BLaER1 (cell line): ENCODE data around the gene EDC3.
A peak's percentile ranks its signal among the peaks of the same experiment; 100 is the strongest.

ENCODE experiments used
- H3K27ac ChIP-seq: shearing (Covaris generic); formaldehyde crosslinking; 2 replicates; pipeline ENCODE4 v1.8.1; 2022
- H3K27me3 ChIP-seq: shearing (Covaris generic); formaldehyde crosslinking; 2 replicates; pipeline ENCODE4 v1.8.1; 2022
- H3K36me3 ChIP-seq: shearing (Covaris generic); formaldehyde crosslinking; 2 replicates; pipeline ENCODE4 v1.8.1; 2022
- H3K4me1 ChIP-seq: shearing (Covaris generic); formaldehyde crosslinking; 2 replicates; pipeline ENCODE4 v1.8.1; 2022
- H3K4me2 ChIP-seq: shearing (Covaris generic); formaldehyde crosslinking; 2 replicates; pipeline ENCODE4 v1.8.1; 2022
- H3K4me3 ChIP-seq: shearing (Covaris generic); formaldehyde crosslinking; 2 replicates; pipeline ENCODE4 v1.8.1; 2022
- H3K9ac ChIP-seq: shearing (Covaris generic); formaldehyde crosslinking; 2 replicates; pipeline ENCODE4 v1.8.1; 2022
- H3K9me3 ChIP-seq: shearing (Covaris generic); formaldehyde crosslinking; 2 replicates; pipeline ENCODE4 v1.8.1; 2022
- H4K20me1 ChIP-seq: shearing (Covaris generic); formaldehyde crosslinking; 2 replicates; pipeline ENCODE4 v1.8.1; 2022
- Cebpa-rat ChIP-seq: shearing (Covaris generic); IDR thresholded peaks from 2 replicates; pipeline ENCODE4 v1.8.1; 2022

EDC3 gene

DNA sequence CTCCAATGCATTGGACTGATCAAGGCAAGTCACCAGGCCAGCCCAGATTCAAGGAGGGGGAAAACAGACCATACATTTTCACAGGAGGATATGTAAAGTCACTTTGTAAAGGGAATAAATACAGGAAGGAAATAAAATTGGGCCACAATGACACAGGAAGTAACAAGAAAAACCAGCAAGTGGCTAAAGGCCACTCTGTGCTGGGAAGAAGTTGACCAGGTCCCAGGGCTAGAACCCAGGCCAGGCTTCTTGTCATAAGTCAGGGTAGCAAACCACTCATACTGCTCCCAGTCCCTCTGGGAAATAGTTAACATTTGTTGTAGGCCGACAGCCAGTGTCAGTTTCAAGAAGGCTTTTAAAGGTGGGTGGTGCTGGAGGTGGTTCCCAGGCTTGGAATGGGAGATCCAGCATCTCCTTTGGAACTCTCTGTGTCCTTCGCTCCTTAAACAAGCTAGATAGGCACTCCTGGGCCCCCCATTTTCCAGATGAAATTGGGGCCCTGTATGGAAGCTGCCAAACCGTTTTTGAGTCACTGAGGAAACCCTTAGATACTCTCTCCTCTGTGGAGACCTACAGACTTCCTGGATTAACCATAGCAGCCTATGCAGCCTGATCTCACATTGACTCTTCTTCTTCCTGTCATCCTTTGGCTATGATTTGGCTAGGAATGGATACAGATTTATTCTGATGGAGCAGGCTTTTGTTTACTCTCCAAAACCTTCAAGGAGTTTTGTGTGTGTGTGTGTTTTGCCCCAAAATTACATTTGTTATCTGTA, 14.7 kb upstream of the EDC3 start:
- Histone ChIP-seq H3K4me1 (peaks cover 7% of the 10 kb centered on the region), H4K20me1 (no peaks in the 10 kb centered on the region), H3K27me3 (no peaks in the 10 kb centered on the region), H3K4me2 (peak overlapping the region; percentile 23; the same call in 1 of the 2 replicates), H3K9me3 (no peaks in the 10 kb centered on the region), H3K4me3 (no peak overlapping the region), H3K27ac (no peak overlapping the region), H3K36me3 (no peaks in the 10 kb centered on the region), H3K9ac (no peak overlapping the region)
- no peak for TF ChIP-seq Cebpa-rat

DNA sequence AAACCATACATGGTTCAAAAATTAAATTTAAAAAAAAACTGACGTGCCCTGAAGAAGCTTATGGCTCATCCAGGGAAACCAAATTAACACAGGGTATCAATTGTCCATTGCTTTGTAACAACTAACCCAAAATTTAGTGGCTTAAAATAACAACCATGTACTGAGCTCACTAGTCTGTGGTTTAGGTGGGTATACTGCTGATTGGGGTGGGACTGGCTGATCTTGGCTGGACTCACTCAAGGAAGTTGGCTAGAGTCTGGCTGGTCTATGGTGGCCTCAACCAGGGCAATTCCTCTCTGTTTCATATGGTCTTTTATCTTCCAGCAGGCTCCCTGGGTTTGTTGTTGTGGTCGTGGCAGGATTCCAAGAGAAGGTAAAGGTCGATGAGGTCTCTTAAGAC, 14.1 kb upstream of the EDC3 start:
- no peaks in the 10 kb centered on the region for H4K20me1 ChIP-seq
- no peak overlapping the region for H3K27ac ChIP-seq
- H3K4me2 ChIP-seq = peak overlapping the region; percentile 23; the same call in 1 of the 2 replicates
- H3K9me3 ChIP-seq = no peaks in the 10 kb centered on the region
- H3K27me3 ChIP-seq = no peaks in the 10 kb centered on the region
- no peak overlapping the region for H3K4me3 ChIP-seq
- peaks cover 7% of the 10 kb centered on the region for H3K4me1 ChIP-seq
- TF ChIP-seq Cebpa-rat = no peak
- no peaks in the 10 kb centered on the region for H3K36me3 ChIP-seq
- no peak overlapping the region for H3K9ac ChIP-seq

DNA sequence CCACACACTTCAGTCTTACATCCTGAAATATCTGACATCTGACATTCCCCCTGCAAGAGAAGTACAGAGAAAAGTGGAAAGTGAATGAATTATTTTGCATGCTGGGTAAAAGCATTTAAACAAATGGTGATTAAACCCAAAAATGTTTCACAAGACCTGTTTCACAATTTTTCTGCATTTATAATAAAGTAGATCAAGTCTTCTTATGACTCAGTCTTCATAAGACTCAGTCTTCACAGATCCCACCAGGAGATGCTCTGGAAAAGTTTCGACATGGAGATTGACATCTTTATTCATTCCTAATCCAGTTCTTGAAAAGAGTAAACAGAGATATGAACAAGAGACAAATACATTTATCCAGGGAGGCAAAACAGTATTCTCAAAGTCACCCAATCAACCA, 13.2 kb upstream of the EDC3 start:
- Histone ChIP-seq H3K4me2 (no peak overlapping the region), H3K27me3 (no peaks in the 10 kb centered on the region), H3K9me3 (no peaks in the 10 kb centered on the region), H3K9ac (no peak overlapping the region), H3K36me3 (no peaks in the 10 kb centered on the region), H4K20me1 (no peaks in the 10 kb centered on the region), H3K4me3 (no peak overlapping the region), H3K4me1 (peaks cover 7% of the 10 kb centered on the region), H3K27ac (no peak overlapping the region)
- TF ChIP-seq Cebpa-rat = no peak

DNA sequence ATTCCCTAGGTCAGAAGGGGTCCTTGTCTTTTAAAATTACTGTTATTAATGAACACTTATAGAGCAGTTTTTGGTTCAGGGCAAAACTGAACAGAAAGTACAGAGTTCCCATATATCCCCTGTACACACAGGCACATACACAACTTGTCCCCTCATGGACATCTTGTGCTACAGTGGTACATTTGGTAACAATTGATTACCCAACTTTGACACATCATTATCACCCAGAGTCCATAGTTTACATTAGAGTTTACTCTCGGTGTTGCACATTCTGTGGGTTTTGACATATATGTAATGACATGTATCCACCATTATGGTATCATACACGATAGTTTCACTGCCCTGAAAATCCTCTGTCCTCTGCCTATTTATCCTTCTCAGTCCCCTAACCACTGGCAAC, 984 bp upstream of the EDC3 start:
- Histone ChIP-seq H3K9ac (peak overlapping the region; percentile 90; the same call in 1 of the 2 replicates), H3K4me2 (peak overlapping the region; percentile 97), H3K4me3 (peak overlapping the region; percentile 91), H3K36me3 (no peaks in the 10 kb centered on the region), H3K9me3 (no peaks in the 10 kb centered on the region), H3K27me3 (no peaks in the 10 kb centered on the region), H4K20me1 (peaks cover 13% of the 10 kb centered on the region; the same call in 1 of the 2 replicates), H3K27ac (0 out of 2 replicates have a peak overlapping the region, but pooled peaks have one; percentile 84), H3K4me1 (peaks cover 36% of the 10 kb centered on the region)
- no peak for TF ChIP-seq Cebpa-rat

DNA sequence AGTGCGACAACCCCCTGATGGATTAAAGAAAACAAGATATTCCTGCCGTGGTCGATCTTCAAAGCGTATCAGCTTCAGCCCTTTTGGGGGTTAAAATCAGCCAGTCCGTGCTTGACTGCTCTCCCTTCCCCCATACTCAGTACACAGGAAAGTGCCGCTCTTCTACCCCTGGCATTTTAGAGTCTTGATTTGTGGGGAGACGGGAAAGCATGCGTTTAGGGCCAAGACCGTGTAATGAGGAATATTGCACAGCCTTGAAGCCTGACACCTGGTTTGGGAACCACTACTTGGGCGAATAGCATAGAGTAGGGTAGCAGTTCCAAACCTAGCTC, 540 bp upstream of the EDC3 start:
- Histone ChIP-seq H3K4me3 (peak overlapping the region; percentile 91), H3K9me3 (no peaks in the 10 kb centered on the region), H3K9ac (peak overlapping the region; percentile 90), H3K4me2 (peak overlapping the region; percentile 97), H4K20me1 (peaks cover 17% of the 10 kb centered on the region; the same call in 1 of the 2 replicates), H3K27me3 (no peaks in the 10 kb centered on the region), H3K27ac (peak overlapping the region; percentile 84), H3K4me1 (peaks cover 36% of the 10 kb centered on the region), H3K36me3 (no peaks in the 10 kb centered on the region)
- no peak for TF ChIP-seq Cebpa-rat

DNA sequence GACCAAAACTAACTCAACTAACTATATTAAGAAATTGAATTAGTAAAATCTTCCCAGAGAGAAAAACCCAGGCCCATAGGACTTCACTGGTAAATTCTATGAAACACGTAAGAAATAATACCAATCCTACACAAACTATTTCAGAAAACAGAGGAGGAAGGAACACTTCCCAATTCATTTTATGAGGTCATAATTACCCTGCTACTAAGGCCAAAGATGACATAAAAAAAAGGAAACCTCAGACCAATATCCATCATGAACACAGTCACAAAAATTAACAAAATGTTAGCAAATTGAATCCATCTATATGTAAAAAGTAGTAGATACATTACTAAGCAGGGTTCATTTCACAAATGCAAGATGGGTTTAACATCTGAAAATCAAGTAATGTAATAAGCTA, 3.5 kb downstream of the EDC3 start:
- H3K9ac ChIP-seq = no peak overlapping the region
- peaks cover 36% of the 10 kb centered on the region for H3K4me1 ChIP-seq
- H4K20me1 ChIP-seq = peaks cover 45% of the 10 kb centered on the region
- no peaks in the 10 kb centered on the region for H3K9me3 ChIP-seq
- H3K27me3 ChIP-seq = no peaks in the 10 kb centered on the region
- no peak for TF ChIP-seq Cebpa-rat
- no peak overlapping the region for H3K4me2 ChIP-seq
- H3K36me3 ChIP-seq = 0 out of 2 replicates have a peak, but pooled peaks cover 2% of the 10 kb centered on the region
- H3K4me3 ChIP-seq = no peak overlapping the region
- no peak overlapping the region for H3K27ac ChIP-seq

DNA sequence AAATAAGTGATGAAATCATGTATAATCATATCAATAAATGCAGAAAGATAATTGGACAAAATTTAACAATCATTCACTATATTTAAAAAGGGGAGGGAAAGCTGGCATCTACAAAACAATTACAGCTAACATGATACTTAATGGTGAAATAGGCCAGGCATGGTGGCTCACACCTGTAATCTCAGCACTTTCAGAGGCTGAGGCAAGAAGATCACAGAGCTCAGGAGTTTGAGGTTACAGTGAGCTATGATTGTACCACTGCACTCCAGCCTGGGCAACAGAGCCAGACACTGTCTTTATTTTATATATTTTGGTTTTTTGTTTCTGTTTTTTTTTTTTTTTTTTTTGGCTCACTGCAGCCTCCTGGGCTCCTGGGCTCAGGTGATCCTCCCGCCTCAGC, 12.1 kb downstream of the EDC3 start:
- no peak overlapping the region for H3K27ac ChIP-seq
- H3K9ac ChIP-seq = no peak overlapping the region
- no peak for TF ChIP-seq Cebpa-rat
- peaks cover 12% of the 10 kb centered on the region for H3K9me3 ChIP-seq
- H3K27me3 ChIP-seq = no peaks in the 10 kb centered on the region
- peaks cover 3% of the 10 kb centered on the region; the same call in 1 of the 2 replicates for H3K4me1 ChIP-seq
- no peak overlapping the region for H3K4me2 ChIP-seq
- no peak overlapping the region for H3K4me3 ChIP-seq
- peaks cover 50% of the 10 kb centered on the region for H3K36me3 ChIP-seq
- peaks cover 69% of the 10 kb centered on the region for H4K20me1 ChIP-seq

DNA sequence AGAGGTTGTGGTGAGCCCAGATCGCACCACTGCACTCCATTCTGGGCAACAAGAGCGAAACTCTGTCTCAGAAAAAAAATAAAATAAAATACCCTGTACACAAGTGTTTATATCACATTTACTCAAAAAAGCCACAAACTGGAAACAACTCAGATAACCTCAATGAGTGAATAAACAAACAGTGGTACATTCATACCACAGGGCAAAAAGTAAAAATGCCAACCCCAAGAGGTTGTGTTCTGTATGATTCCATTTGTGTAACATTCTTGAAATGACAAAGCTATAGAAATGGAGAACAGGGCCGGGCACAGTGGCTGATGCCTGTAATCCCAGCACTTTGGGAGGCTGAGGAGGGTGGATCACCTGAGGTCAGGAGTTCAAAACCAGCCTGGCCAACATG, 12.9 kb downstream of the EDC3 start:
- peaks cover 6% of the 10 kb centered on the region; the same call in 1 of the 2 replicates for H3K4me1 ChIP-seq
- H3K27me3 ChIP-seq = no peaks in the 10 kb centered on the region
- H3K36me3 ChIP-seq = peaks cover 50% of the 10 kb centered on the region
- peaks cover 69% of the 10 kb centered on the region for H4K20me1 ChIP-seq
- H3K9me3 ChIP-seq = peaks cover 12% of the 10 kb centered on the region
- no peak overlapping the region for H3K9ac ChIP-seq
- H3K27ac ChIP-seq = no peak overlapping the region
- no peak for TF ChIP-seq Cebpa-rat
- H3K4me3 ChIP-seq = no peak overlapping the region
- no peak overlapping the region for H3K4me2 ChIP-seq

DNA sequence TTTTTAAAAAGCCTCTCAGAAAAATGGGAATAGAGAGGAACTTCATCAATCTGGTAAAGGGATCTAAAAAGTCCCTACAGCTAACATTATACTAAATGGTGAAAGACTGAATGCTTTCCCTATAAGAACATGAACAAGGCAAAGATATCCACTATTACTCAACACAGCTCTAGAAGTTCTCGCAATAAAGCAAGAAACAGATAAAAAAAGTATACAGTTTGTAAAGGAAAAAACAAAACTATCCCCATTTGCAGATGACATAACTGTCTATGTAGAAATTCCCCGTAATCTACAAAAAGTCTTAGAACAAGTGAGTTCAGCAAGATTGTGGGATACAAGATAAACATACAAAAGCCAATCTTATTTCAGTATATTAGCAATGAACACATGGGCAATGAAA, 15.4 kb downstream of the EDC3 start:
- H4K20me1 ChIP-seq = peaks cover 71% of the 10 kb centered on the region
- H3K27me3 ChIP-seq = no peaks in the 10 kb centered on the region
- peaks cover 29% of the 10 kb centered on the region for H3K36me3 ChIP-seq
- H3K27ac ChIP-seq = no peak overlapping the region
- no peak overlapping the region for H3K4me2 ChIP-seq
- TF ChIP-seq Cebpa-rat = no peak
- H3K4me3 ChIP-seq = no peak overlapping the region
- peaks cover 6% of the 10 kb centered on the region; the same call in 1 of the 2 replicates for H3K4me1 ChIP-seq
- no peak overlapping the region for H3K9ac ChIP-seq
- peaks cover 12% of the 10 kb centered on the region for H3K9me3 ChIP-seq

DNA sequence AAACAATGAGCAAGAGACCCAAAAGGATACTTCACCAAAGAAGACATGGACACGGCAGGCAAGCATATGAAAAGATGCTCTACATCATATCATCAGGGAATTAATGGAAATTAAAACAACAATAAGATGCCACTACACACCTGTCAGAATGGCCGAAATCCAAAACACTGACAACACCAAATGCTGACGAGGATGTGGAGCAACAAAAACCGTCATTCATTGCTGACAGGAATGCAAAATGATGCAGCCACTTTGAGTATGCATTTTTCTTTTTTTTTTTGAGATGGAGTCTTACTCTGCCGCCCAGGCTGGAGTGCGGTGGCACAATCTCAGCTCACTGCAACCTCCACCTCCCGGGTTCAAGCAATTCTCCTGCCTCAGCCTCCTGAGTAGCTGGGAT, 19.0 kb downstream of the EDC3 start:
- TF ChIP-seq Cebpa-rat = no peak
- no peak overlapping the region for H3K4me2 ChIP-seq
- H3K27ac ChIP-seq = no peak overlapping the region
- H4K20me1 ChIP-seq = peaks cover 69% of the 10 kb centered on the region
- peaks cover 6% of the 10 kb centered on the region; the same call in 1 of the 2 replicates for H3K4me1 ChIP-seq
- no peak overlapping the region for H3K9ac ChIP-seq
- H3K4me3 ChIP-seq = no peak overlapping the region
- H3K36me3 ChIP-seq = peaks cover 29% of the 10 kb centered on the region
- H3K9me3 ChIP-seq = no peaks in the 10 kb centered on the region
- H3K27me3 ChIP-seq = no peaks in the 10 kb centered on the region
